22Rv1 (cell line): ENCODE data around the gene NHLRC3.

Experiments
- CTCF ChIP-seq: fragments of 450-650 bp; IDR thresholded peaks from 2 replicates; pipeline ENCODE4 v1.5.1; 2017; ENCODE audit warnings: mild to moderate bottlenecking
- ZFX ChIP-seq: fragments of 450-650 bp; IDR thresholded peaks from 2 replicates; pipeline ENCODE4 v1.6.1; 2017; ENCODE audit warnings: antibody characterized with exemption, borderline replicate concordance

GRCh38 chr13:39099231-39099630 is 61.0 kb downstream of the NHLRC3 start:
- TF ChIP-seq CTCF (no peak), ZFX (no peak)
